ENCODE results near the gene CD52. TPM values are rescaled to one million over a fixed set of nuclear protein-coding genes. Genes with fewer than 3 reads are reported as not detected.

The CD52 gene
- total and polyA plus RNA-seq, 12 donors, result 2.5 to 239 (median 5.6) TPM; not detected in 2

- no peaks in the 10 kb centered on the region for H3K36me3 ChIP-seq (replicated peaks in 1 of 2)
- no peak for DNase-seq
- H3K27ac ChIP-seq, result no peak overlapping the region
- no peaks in the 10 kb centered on the region for H3K4me1 ChIP-seq (replicated peaks in 1 of 2)
- peaks cover 21% of the 10 kb centered on the region for H3K27me3 ChIP-seq
- no peak overlapping the region for H3K4me3 ChIP-seq
- H3K9me3 ChIP-seq (replicated peaks in 1 of 3), result no peaks in the 10 kb centered on the region
- TF ChIP-seq CTCF (IDR thresholded peaks at IDR 0.05) (no peak), POLR2A (IDR thresholded peaks at IDR 0.05) (no peak)
- intact Hi-C loops (cut with DNase I), result no loop called here
- WGBS, 4 donors, result 85 to 94% (median 88%) methylated on average over 3 to 6 of the region's 6 CpGs
These were observed 49.7 kb downstream of the CD52 start for GRCh38 chr1:26367441-26367840.

- H3K9me3 ChIP-seq (replicated peaks in 1 of 3), result no peaks in the 10 kb centered on the region
- H3K36me3 ChIP-seq (replicated peaks in 1 of 2), result no peaks in the 10 kb centered on the region
- intact Hi-C loops (cut with DNase I), result no loop called here
- TF ChIP-seq CTCF (IDR thresholded peaks at IDR 0.05), result no peak
- no peak for TF ChIP-seq POLR2A (IDR thresholded peaks at IDR 0.05)
- DNase-seq, result no peak
- 61 to 83% (median 77%) methylated on average over 3 to 4 of the region's 4 CpGs for WGBS, 4 donors
- H3K4me3 ChIP-seq, result no peak overlapping the region
- no peaks in the 10 kb centered on the region for H3K4me1 ChIP-seq (replicated peaks in 1 of 2)
- no peak overlapping the region for H3K27ac ChIP-seq
- H3K27me3 ChIP-seq, result peaks cover 16% of the 10 kb centered on the region
These were observed 50.2 kb downstream of the CD52 start for GRCh38 chr1:26368006-26368405.

- Histone ChIP-seq H3K27me3 (peaks cover 11% of the 10 kb centered on the region), H3K27ac (no peak overlapping the region), H3K4me3 (no peak overlapping the region), H3K9me3 (replicated peaks in 1 of 3) (no peaks in the 10 kb centered on the region), H3K36me3 (replicated peaks in 1 of 2) (no peaks in the 10 kb centered on the region), H3K4me1 (replicated peaks in 1 of 2) (no peaks in the 10 kb centered on the region)
- intact Hi-C loops (cut with DNase I), result no loop called here
- WGBS, 4 donors, result 84 to 95% (median 89%) methylated on average over 3 of the region's 3 CpGs
- no peak for DNase-seq
- TF ChIP-seq POLR2A (IDR thresholded peaks at IDR 0.05) (no peak), CTCF (IDR thresholded peaks at IDR 0.05) (no peak)
These were observed 50.7 kb downstream of the CD52 start for GRCh38 chr1:26368486-26368885.

Other genes with a start within 250 kb of the CD52 start
- gene PDIK1L, start 206.1 kb upstream of the CD52 start, total RNA-seq, result 1 to 10 TPM; 2.3 to 9.8 (median 8.2) TPM
- 1 to 10 TPM; 1.6 to 6.6 (median 1.7) TPM for gene PDIK1L, start 206.1 kb upstream of the CD52 start, polyA plus RNA-seq
- gene FAM110D, start 158.9 kb upstream of the CD52 start, total RNA-seq, result 1 to 10 TPM in 8 of 9 donors, under 1 TPM in 1; 0.61 to 3.9 (median 2.2) TPM
- 1 to 10 TPM in 2 of 3 donors, under 1 TPM in 1; 0.46 to 6.2 (median 1.4) TPM for gene FAM110D, start 158.9 kb upstream of the CD52 start, polyA plus RNA-seq
- gene C1orf232, start 149.0 kb upstream of the CD52 start, total RNA-seq, result not detected
- gene C1orf232, start 149.0 kb upstream of the CD52 start, polyA plus RNA-seq, result not detected
- gene ZNF593, start 148.1 kb upstream of the CD52 start, total RNA-seq, result 10 to 100 TPM; 17.8 to 44.7 (median 30.6) TPM
- gene ZNF593, start 148.1 kb upstream of the CD52 start, polyA plus RNA-seq, result 100 to 1,000 TPM in 1 of 3 donors, 10 to 100 TPM in 1, 1 to 10 TPM in 1; 9.8 to 113 (median 51.0) TPM
- under 1 TPM in 1 of 9 donors, not detected in 8; 0.18 TPM for gene ZNF593OS, start 146.1 kb upstream of the CD52 start, total RNA-seq
- under 1 TPM in 1 of 3 donors, not detected in 2; 0.88 TPM for gene ZNF593OS, start 146.1 kb upstream of the CD52 start, polyA plus RNA-seq
- 1 to 10 TPM in 1 of 9 donors, under 1 TPM in 4, not detected in 4; 0.17 to 2.1 (median 0.29) TPM for gene CNKSR1, start 140.5 kb upstream of the CD52 start, total RNA-seq
- 1 to 10 TPM in 1 of 3 donors, under 1 TPM in 2; 0.31 to 1.5 (median 0.64) TPM for gene CNKSR1, start 140.5 kb upstream of the CD52 start, polyA plus RNA-seq
- not detected for gene CATSPER4, start 127.4 kb upstream of the CD52 start, total RNA-seq
- not detected for gene CATSPER4, start 127.4 kb upstream of the CD52 start, polyA plus RNA-seq
- gene CEP85, start 83.8 kb upstream of the CD52 start, total RNA-seq, result 10 to 100 TPM in 1 of 9 donors, 1 to 10 TPM in 8; 2.6 to 16.4 (median 5.8) TPM
- gene CEP85, start 83.8 kb upstream of the CD52 start, polyA plus RNA-seq, result 1 to 10 TPM; 2.5 to 6.1 (median 3.1) TPM
- 100 to 1,000 TPM in 3 of 9 donors, 10 to 100 TPM in 6; 21.0 to 123 (median 72.5) TPM for gene SH3BGRL3, start 37.9 kb upstream of the CD52 start, total RNA-seq
- gene SH3BGRL3, start 37.9 kb upstream of the CD52 start, polyA plus RNA-seq, result 100 to 1,000 TPM; 178 to 350 (median 321) TPM
- gene UBXN11, start 11.3 kb upstream of the CD52 start, total RNA-seq, result 10 to 100 TPM in 6 of 9 donors, 1 to 10 TPM in 3; 5.3 to 28.5 (median 13.3) TPM
- 100 to 1,000 TPM in 1 of 3 donors, 10 to 100 TPM in 1, 1 to 10 TPM in 1; 5.9 to 154 (median 53.1) TPM for gene UBXN11, start 11.3 kb upstream of the CD52 start, polyA plus RNA-seq
- gene CRYBG2, start 36.2 kb downstream of the CD52 start, total RNA-seq, result under 1 TPM in 1 of 9 donors, not detected in 8; 0.17 TPM
- under 1 TPM in 2 of 3 donors, not detected in 1; 0.20 to 0.48 TPM for gene CRYBG2, start 36.2 kb downstream of the CD52 start, polyA plus RNA-seq
- gene ZNF683, start 54.8 kb downstream of the CD52 start, total RNA-seq, result under 1 TPM in 1 of 9 donors, not detected in 8; 0.25 TPM
- gene ZNF683, start 54.8 kb downstream of the CD52 start, polyA plus RNA-seq, result under 1 TPM in 2 of 3 donors, not detected in 1; 0.20 to 0.24 TPM
- 1 to 10 TPM in 1 of 9 donors, under 1 TPM in 2, not detected in 6; 0.23 to 1.2 (median 0.72) TPM for gene LIN28A, start 92.9 kb downstream of the CD52 start, total RNA-seq
- not detected for gene LIN28A, start 92.9 kb downstream of the CD52 start, polyA plus RNA-seq
- gene DHDDS, start 114.4 kb downstream of the CD52 start, total RNA-seq, result 10 to 100 TPM; 33.2 to 64.9 (median 44.1) TPM
- 10 to 100 TPM; 24.0 to 77.2 (median 31.5) TPM for gene DHDDS, start 114.4 kb downstream of the CD52 start, polyA plus RNA-seq
- 100 to 1,000 TPM; 118 to 483 (median 293) TPM for gene HMGN2, start 154.5 kb downstream of the CD52 start, total RNA-seq
- 100 to 1,000 TPM; 313 to 415 (median 404) TPM for gene HMGN2, start 154.5 kb downstream of the CD52 start, polyA plus RNA-seq
- gene RPS6KA1, start 211.8 kb downstream of the CD52 start, total RNA-seq, result 10 to 100 TPM; 37.7 to 51.5 (median 40.4) TPM
- 10 to 100 TPM; 17.1 to 45.8 (median 28.4) TPM for gene RPS6KA1, start 211.8 kb downstream of the CD52 start, polyA plus RNA-seq

All from adrenal gland (tissue), 12 donors.